HepG2 (cell line): ENCODE results near the gene CYP2U1. TPM values are rescaled to one million over a fixed set of nuclear protein-coding genes. Genes with fewer than 3 reads are reported as not detected.

ENCODE experiments used
- GABPA ChIP-seq, 2 experiments: IDR thresholded peaks; 2 replicates each; pipeline ENCODE4 v1.6.1; 2011 to 2016; ENCODE audit warnings: low read depth in 2 of 2, low read length in 1 of 2, missing biosample characterization in 1 of 2, missing genetic modification characterization in 1 of 2
- MIXL1 ChIP-seq: IDR thresholded peaks from 2 replicates; pipeline ENCODE4 v1.6.1; 2016
- PCBP2 ChIP-seq: fragments of 200-400 bp; formaldehyde crosslinking; optimal IDR thresholded peaks from 2 replicates; pipeline ENCODE3; 2018; ENCODE audit warnings: low read length, low read depth; ENCODE audit not compliant: poor library complexity, severe bottlenecking
- SNAPC2 ChIP-seq: sonication (generic); formaldehyde crosslinking; IDR thresholded peaks from 2 replicates; pipeline ENCODE4 v1.8.1; 2022; ENCODE audit warnings: mild to moderate bottlenecking, missing genetic modification reagents
- TEAD2 ChIP-seq: sonication (generic); formaldehyde crosslinking; IDR thresholded peaks from 2 replicates; pipeline ENCODE4 v1.9.0; 2021; ENCODE audit warnings: missing genetic modification reagents
- TMF1 ChIP-seq: sonication (generic); formaldehyde crosslinking; IDR thresholded peaks from 2 replicates; pipeline ENCODE4 v1.8.1; 2022; ENCODE audit warnings: low read depth, missing genetic modification reagents
- YEATS4 ChIP-seq: sonication (generic); formaldehyde crosslinking; IDR thresholded peaks from 2 replicates; pipeline ENCODE4 v1.4.0; 2020; ENCODE audit warnings: missing genetic modification reagents, borderline replicate concordance
- ZNF337 ChIP-seq: sonication (generic); formaldehyde crosslinking; IDR thresholded peaks from 2 replicates; pipeline ENCODE4 v1.5.1; 2020; ENCODE audit warnings: missing genetic modification reagents, low read depth, mild to moderate bottlenecking, borderline replicate concordance
- ZNF501 ChIP-seq: sonication (generic); formaldehyde crosslinking; IDR thresholded peaks from 2 replicates; pipeline ENCODE4 v1.5.1; 2020; ENCODE audit warnings: mild to moderate bottlenecking, moderate library complexity, missing genetic modification reagents
- ZNF720 ChIP-seq: sonication (generic); formaldehyde crosslinking; IDR thresholded peaks from 2 replicates; pipeline ENCODE4 v1.4.0; 2020; ENCODE audit warnings: missing genetic modification reagents
- ZNF879 ChIP-seq: sonication (generic); formaldehyde crosslinking; IDR thresholded peaks from 2 replicates; pipeline ENCODE4 v1.8.1; 2023; ENCODE audit warnings: missing genetic modification reagents
- polyA plus RNA-seq, 8 experiments: library from polyadenylated mRNA; depleted of rRNA in 3 of 8; stranded (reverse) in 7 of 8; unstranded in 1 of 8; fragments of >200 nt; fragmentation: Illumina TruSeq in 4 of 8; extraction: Trizol in 4 of 8; gene quantifications; 2 replicates each; pipeline versions ENCODE4 v1.2.1 to v1.2.3, GENCODE V29; 2011 to 2016; ENCODE audit warnings: low read depth in 4 of 8, missing spikeins in 1 of 8, mixed read lengths in 1 of 8; ENCODE audit not compliant: insufficient read depth in 1 of 8
- total RNA-seq, 5 experiments: library from RNA; depleted of rRNA; stranded (reverse); fragments of >200 nt; fragmentation: Illumina TruSeq; extraction: Trizol; gene quantifications; 2 replicates each; pipeline ENCODE4 v1.2.3, GENCODE V29; 2016; ENCODE audit warnings: low read depth in 1 of 5
- TF ChIP-seq, protein P1 (sequence below): sonication (generic); formaldehyde crosslinking; conservative IDR thresholded peaks from 2 replicates; pipeline ENCODE4 v1.4.0; 2020; ENCODE audit warnings: missing genetic modification reagents
- TF ChIP-seq, protein P2 (sequence below): sonication (generic); formaldehyde crosslinking; IDR thresholded peaks from 2 replicates; pipeline ENCODE4 v1.5.0; 2020; ENCODE audit warnings: missing genetic modification reagents
- TF ChIP-seq, protein P3 (sequence below): sonication (generic); formaldehyde crosslinking; IDR thresholded peaks from 2 replicates; pipeline ENCODE4 v1.8.1; 2023; ENCODE audit warnings: mild to moderate bottlenecking, missing genetic modification reagents
- TF ChIP-seq, protein P4 (sequence below), 2 experiments: sonication (generic) in 1 of 2; formaldehyde crosslinking in 1 of 2; IDR thresholded peaks; 2 replicates each; pipeline versions ENCODE4 v1.6.1 to v1.9.0; 2014 to 2022; ENCODE audit warnings: antibody characterized with exemption in 1 of 2, borderline replicate concordance in 1 of 2, inconsistent platforms in 1 of 2, low read depth in 1 of 2, missing genetic modification reagents in 1 of 2
- TF ChIP-seq, protein P5 (sequence below): sonication (generic); formaldehyde crosslinking; IDR thresholded peaks from 2 replicates; pipeline ENCODE4 v1.5.0; 2020; ENCODE audit warnings: mild to moderate bottlenecking, missing genetic modification reagents, moderate library complexity

Gene CYP2U1
- total and polyA plus RNA-seq, 2 of the 13 experiments (the other 11 are each of a cell fraction or from before 2014, with no cell fraction given) = 1.4 to 3.4 TPM

DNA sequence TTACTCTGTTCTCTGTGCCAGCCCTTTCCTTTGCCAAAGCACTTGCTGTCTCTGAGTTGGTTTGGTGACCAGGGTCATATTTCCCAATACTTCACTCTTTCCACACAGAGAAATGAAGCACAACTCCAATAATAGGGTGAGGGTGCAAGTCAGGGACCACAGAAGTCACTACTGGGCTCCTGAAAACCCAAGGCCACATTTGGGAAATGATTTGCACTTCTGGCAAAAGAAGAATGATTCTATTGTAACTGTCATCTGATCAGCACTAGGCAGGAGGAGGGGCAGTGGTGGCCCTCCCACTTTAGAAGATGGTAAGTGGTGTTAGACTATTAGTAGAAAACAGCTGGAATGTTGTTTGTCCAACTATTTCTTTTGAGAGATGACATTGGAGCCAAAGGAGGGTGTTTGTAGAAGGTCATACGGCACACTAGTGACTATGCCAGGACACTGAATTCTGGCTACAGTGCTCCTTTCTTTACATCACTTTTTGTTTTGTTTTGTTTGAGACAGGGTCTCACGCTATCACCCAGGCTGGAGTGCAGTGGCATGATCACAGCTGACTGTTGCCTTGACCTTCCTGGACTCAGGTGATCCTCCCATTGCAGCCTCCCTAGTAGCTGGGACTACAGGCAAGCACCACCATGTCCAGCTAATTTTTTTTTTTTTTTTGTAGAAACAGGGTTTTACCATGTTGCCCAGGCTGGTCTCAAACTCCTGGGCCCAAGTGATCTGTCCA is 47.5 kb downstream of the CYP2U1 start (continued):
- TF ChIP-seq, protein P1, sequence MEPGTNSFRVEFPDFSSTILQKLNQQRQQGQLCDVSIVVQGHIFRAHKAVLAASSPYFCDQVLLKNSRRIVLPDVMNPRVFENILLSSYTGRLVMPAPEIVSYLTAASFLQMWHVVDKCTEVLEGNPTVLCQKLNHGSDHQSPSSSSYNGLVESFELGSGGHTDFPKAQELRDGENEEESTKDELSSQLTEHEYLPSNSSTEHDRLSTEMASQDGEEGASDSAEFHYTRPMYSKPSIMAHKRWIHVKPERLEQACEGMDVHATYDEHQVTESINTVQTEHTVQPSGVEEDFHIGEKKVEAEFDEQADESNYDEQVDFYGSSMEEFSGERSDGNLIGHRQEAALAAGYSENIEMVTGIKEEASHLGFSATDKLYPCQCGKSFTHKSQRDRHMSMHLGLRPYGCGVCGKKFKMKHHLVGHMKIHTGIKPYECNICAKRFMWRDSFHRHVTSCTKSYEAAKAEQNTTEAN (CRISPR knock-in tag) = peak; percentile 82; the same call in 1 of the 2 replicates
- peak; percentile 32; the same call in 1 of the 2 replicates for TF ChIP-seq YEATS4 (CRISPR knock-in tag)
- no peak for TF ChIP-seq GABPA (IDR thresholded peaks at IDR 0.05; ENCODE audit: low read depth, low read length)
- no peak for TF ChIP-seq GABPA (CRISPR knock-in tag; IDR thresholded peaks at IDR 0.05; ENCODE audit: low read depth)
- no peak for TF ChIP-seq MIXL1 (CRISPR knock-in tag)
- TF ChIP-seq TEAD2 (CRISPR knock-in tag) = no peak
- no peak for TF ChIP-seq SNAPC2 (CRISPR knock-in tag)
- TF ChIP-seq ZNF337 = no peak
- no peak for TF ChIP-seq ZNF720 (CRISPR knock-in tag)
- TF ChIP-seq, protein P2, sequence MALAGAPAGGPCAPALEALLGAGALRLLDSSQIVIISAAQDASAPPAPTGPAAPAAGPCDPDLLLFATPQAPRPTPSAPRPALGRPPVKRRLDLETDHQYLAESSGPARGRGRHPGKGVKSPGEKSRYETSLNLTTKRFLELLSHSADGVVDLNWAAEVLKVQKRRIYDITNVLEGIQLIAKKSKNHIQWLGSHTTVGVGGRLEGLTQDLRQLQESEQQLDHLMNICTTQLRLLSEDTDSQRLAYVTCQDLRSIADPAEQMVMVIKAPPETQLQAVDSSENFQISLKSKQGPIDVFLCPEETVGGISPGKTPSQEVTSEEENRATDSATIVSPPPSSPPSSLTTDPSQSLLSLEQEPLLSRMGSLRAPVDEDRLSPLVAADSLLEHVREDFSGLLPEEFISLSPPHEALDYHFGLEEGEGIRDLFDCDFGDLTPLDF (CRISPR knock-in tag) = no peak
- TF ChIP-seq, protein P3, sequence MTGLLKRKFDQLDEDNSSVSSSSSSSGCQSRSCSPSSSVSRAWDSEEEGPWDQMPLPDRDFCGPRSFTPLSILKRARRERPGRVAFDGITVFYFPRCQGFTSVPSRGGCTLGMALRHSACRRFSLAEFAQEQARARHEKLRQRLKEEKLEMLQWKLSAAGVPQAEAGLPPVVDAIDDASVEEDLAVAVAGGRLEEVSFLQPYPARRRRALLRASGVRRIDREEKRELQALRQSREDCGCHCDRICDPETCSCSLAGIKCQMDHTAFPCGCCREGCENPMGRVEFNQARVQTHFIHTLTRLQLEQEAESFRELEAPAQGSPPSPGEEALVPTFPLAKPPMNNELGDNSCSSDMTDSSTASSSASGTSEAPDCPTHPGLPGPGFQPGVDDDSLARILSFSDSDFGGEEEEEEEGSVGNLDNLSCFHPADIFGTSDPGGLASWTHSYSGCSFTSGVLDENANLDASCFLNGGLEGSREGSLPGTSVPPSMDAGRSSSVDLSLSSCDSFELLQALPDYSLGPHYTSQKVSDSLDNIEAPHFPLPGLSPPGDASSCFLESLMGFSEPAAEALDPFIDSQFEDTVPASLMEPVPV (CRISPR knock-in tag) = no peak
- TF ChIP-seq, protein P4, sequence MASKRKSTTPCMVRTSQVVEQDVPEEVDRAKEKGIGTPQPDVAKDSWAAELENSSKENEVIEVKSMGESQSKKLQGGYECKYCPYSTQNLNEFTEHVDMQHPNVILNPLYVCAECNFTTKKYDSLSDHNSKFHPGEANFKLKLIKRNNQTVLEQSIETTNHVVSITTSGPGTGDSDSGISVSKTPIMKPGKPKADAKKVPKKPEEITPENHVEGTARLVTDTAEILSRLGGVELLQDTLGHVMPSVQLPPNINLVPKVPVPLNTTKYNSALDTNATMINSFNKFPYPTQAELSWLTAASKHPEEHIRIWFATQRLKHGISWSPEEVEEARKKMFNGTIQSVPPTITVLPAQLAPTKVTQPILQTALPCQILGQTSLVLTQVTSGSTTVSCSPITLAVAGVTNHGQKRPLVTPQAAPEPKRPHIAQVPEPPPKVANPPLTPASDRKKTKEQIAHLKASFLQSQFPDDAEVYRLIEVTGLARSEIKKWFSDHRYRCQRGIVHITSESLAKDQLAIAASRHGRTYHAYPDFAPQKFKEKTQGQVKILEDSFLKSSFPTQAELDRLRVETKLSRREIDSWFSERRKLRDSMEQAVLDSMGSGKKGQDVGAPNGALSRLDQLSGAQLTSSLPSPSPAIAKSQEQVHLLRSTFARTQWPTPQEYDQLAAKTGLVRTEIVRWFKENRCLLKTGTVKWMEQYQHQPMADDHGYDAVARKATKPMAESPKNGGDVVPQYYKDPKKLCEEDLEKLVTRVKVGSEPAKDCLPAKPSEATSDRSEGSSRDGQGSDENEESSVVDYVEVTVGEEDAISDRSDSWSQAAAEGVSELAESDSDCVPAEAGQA (IDR thresholded peaks at IDR 0.05; ENCODE audit: low read depth) = no peak
- TF ChIP-seq, protein P4 (CRISPR knock-in tag; IDR thresholded peaks at IDR 0.05; ENCODE audit: borderline replicate concordance) = no peak
- TF ChIP-seq TMF1 (CRISPR knock-in tag) = no peak
- TF ChIP-seq, protein P5, sequence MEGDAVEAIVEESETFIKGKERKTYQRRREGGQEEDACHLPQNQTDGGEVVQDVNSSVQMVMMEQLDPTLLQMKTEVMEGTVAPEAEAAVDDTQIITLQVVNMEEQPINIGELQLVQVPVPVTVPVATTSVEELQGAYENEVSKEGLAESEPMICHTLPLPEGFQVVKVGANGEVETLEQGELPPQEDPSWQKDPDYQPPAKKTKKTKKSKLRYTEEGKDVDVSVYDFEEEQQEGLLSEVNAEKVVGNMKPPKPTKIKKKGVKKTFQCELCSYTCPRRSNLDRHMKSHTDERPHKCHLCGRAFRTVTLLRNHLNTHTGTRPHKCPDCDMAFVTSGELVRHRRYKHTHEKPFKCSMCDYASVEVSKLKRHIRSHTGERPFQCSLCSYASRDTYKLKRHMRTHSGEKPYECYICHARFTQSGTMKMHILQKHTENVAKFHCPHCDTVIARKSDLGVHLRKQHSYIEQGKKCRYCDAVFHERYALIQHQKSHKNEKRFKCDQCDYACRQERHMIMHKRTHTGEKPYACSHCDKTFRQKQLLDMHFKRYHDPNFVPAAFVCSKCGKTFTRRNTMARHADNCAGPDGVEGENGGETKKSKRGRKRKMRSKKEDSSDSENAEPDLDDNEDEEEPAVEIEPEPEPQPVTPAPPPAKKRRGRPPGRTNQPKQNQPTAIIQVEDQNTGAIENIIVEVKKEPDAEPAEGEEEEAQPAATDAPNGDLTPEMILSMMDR (CRISPR knock-in tag) = no peak
- TF ChIP-seq ZNF501 = no peak
- TF ChIP-seq ZNF879 (CRISPR knock-in tag) = no peak
- TF ChIP-seq PCBP2 = no peak
